ENCODE measurements around the gene ACTL7A. TPM values are rescaled to one million over a fixed set of nuclear protein-coding genes. Genes with fewer than 3 reads are reported as not detected.

The ACTL7A gene
- total RNA-seq, 5 donors from 2014 or later (not counting 1 experiment from before 2014, with no cell fraction given): not detected

GRCh38 chr9:108860354-108860753 is 1.7 kb upstream of the ACTL7A start:
- H3K4me3 ChIP-seq (ENCODE audit: control insufficient read depth in 1 of 2, extremely low read depth in 1 of 2, low read length in 1 of 2): no peak overlapping the region
- H3K27me3 ChIP-seq (replicated peaks in 1 of 2; ENCODE audit: control insufficient read depth in 2 of 2, extremely low read depth in 1 of 2, insufficient read depth in 2 of 2, low read length in 1 of 2): no peaks in the 10 kb centered on the region
- no peak overlapping the region for H3K27ac Mint-ChIP-seq
- H3K9me3 Mint-ChIP-seq: peaks cover 0 to 6% (median 0%) of the 10 kb centered on the region in 3 donors
- H3K9me3 ChIP-seq: no peaks in the 10 kb centered on the region
- no peaks in the 10 kb centered on the region for H3K4me1 Mint-ChIP-seq
- H3K4me3 Mint-ChIP-seq: no peak overlapping the region
- H3K27me3 Mint-ChIP-seq: no peaks in the 10 kb centered on the region
- H3K36me3 Mint-ChIP-seq: no peaks in the 10 kb centered on the region
- H3K27ac ChIP-seq (ENCODE audit: low read length): no peak overlapping the region
- CTCF ChIA-PET: no interaction called here
- H3K4me1 ChIP-seq (ENCODE audit: control insufficient read depth in 1 of 2, extremely low read depth in 1 of 2, insufficient read depth in 2 of 2, low read length in 2 of 2): no peaks in the 10 kb centered on the region
- 100% methylated on average over 2 of the region's 4 CpGs for WGBS (ENCODE audit: insufficient coverage)
- DNase-seq: no peak
- POLR2A ChIA-PET: no interaction called here
- no peaks in the 10 kb centered on the region for H3K36me3 ChIP-seq (ENCODE audit: control insufficient read depth in 2 of 2, extremely low read depth in 1 of 2, insufficient read depth in 1 of 2, low read length in 1 of 2)
- no peak for ATAC-seq (replicated peaks in 1 of 4)

GRCh38 chr9:108860764-108861163 is 1.3 kb upstream of the ACTL7A start:
- H3K27ac ChIP-seq (ENCODE audit: low read length): no peak overlapping the region
- ChIA-PET POLR2A (no interaction called here), CTCF (no interaction called here)
- Mint-ChIP-seq H3K4me1 (no peaks in the 10 kb centered on the region), H3K27me3 (no peaks in the 10 kb centered on the region), H3K4me3 (no peak overlapping the region), H3K9me3 (peaks cover 0 to 6% (median 0%) of the 10 kb centered on the region in 3 donors), H3K36me3 (no peaks in the 10 kb centered on the region), H3K27ac (no peak overlapping the region)
- no peaks in the 10 kb centered on the region for H3K27me3 ChIP-seq (replicated peaks in 1 of 2; ENCODE audit: control insufficient read depth in 2 of 2, extremely low read depth in 1 of 2, insufficient read depth in 2 of 2, low read length in 1 of 2)
- DNase-seq (no peak), ATAC-seq (replicated peaks in 1 of 4) (no peak)
- no peak overlapping the region for H3K4me3 ChIP-seq (ENCODE audit: control insufficient read depth in 1 of 2, extremely low read depth in 1 of 2, low read length in 1 of 2)
- no peaks in the 10 kb centered on the region for H3K9me3 ChIP-seq
- no peaks in the 10 kb centered on the region for H3K36me3 ChIP-seq (ENCODE audit: control insufficient read depth in 2 of 2, extremely low read depth in 1 of 2, insufficient read depth in 1 of 2, low read length in 1 of 2)
- 100% methylated on average over 1 of the region's 2 CpGs for WGBS (ENCODE audit: insufficient coverage)
- H3K4me1 ChIP-seq (ENCODE audit: control insufficient read depth in 1 of 2, extremely low read depth in 1 of 2, insufficient read depth in 2 of 2, low read length in 2 of 2): no peaks in the 10 kb centered on the region

GRCh38 chr9:108861464-108861863 is 602 bp upstream of the ACTL7A start:
- Histone ChIP-seq H3K27me3 (replicated peaks in 1 of 2; ENCODE audit: control insufficient read depth in 2 of 2, extremely low read depth in 1 of 2, insufficient read depth in 2 of 2, low read length in 1 of 2) (no peaks in the 10 kb centered on the region), H3K27ac (ENCODE audit: low read length) (no peak overlapping the region), H3K9me3 (no peaks in the 10 kb centered on the region), H3K4me1 (ENCODE audit: control insufficient read depth in 1 of 2, extremely low read depth in 1 of 2, insufficient read depth in 2 of 2, low read length in 2 of 2) (no peaks in the 10 kb centered on the region), H3K4me3 (ENCODE audit: control insufficient read depth in 1 of 2, extremely low read depth in 1 of 2, low read length in 1 of 2) (no peak overlapping the region), H3K36me3 (ENCODE audit: control insufficient read depth in 2 of 2, extremely low read depth in 1 of 2, insufficient read depth in 1 of 2, low read length in 1 of 2) (no peaks in the 10 kb centered on the region)
- DNase-seq: no peak
- 83% methylated on average over 7 of the region's 7 CpGs for WGBS (ENCODE audit: insufficient coverage)
- ChIA-PET POLR2A (no interaction called here), CTCF (no interaction called here)
- H3K9me3 Mint-ChIP-seq: peaks cover 0 to 6% (median 0%) of the 10 kb centered on the region in 3 donors
- ATAC-seq (replicated peaks in 1 of 4): no peak
- no peak overlapping the region for H3K27ac Mint-ChIP-seq
- no peak overlapping the region for H3K4me3 Mint-ChIP-seq
- H3K4me1 Mint-ChIP-seq: no peaks in the 10 kb centered on the region
- H3K27me3 Mint-ChIP-seq: no peaks in the 10 kb centered on the region
- no peaks in the 10 kb centered on the region for H3K36me3 Mint-ChIP-seq

- Histone ChIP-seq H3K4me3 (ENCODE audit: control insufficient read depth in 1 of 2, extremely low read depth in 1 of 2, low read length in 1 of 2) (no peak overlapping the region), H3K36me3 (ENCODE audit: control insufficient read depth in 2 of 2, extremely low read depth in 1 of 2, insufficient read depth in 1 of 2, low read length in 1 of 2) (peaks cover 0 to under 1% of the 10 kb centered on the region in 2 donors), H3K4me1 (ENCODE audit: control insufficient read depth in 1 of 2, extremely low read depth in 1 of 2, insufficient read depth in 2 of 2, low read length in 2 of 2) (no peaks in the 10 kb centered on the region), H3K27ac (ENCODE audit: low read length) (no peak overlapping the region), H3K27me3 (replicated peaks in 1 of 2; ENCODE audit: control insufficient read depth in 2 of 2, extremely low read depth in 1 of 2, insufficient read depth in 2 of 2, low read length in 1 of 2) (no peaks in the 10 kb centered on the region), H3K9me3 (no peaks in the 10 kb centered on the region)
- no peaks in the 10 kb centered on the region for H3K27me3 Mint-ChIP-seq
- peaks cover 18% of the 10 kb centered on the region for H3K36me3 Mint-ChIP-seq
- ChIA-PET CTCF (no interaction called here), POLR2A (no interaction called here)
- no peak overlapping the region for H3K27ac Mint-ChIP-seq
- no peak for DNase-seq
- WGBS (ENCODE audit: insufficient coverage): no CpG with 5 or more reads among the region's 3 CpGs
- no peaks in the 10 kb centered on the region for H3K4me1 Mint-ChIP-seq
- no peak for ATAC-seq (replicated peaks in 1 of 4)
- H3K4me3 Mint-ChIP-seq: no peak overlapping the region
- peaks cover 0 to 6% (median 0%) of the 10 kb centered on the region in 3 donors for H3K9me3 Mint-ChIP-seq
Observed at GRCh38 chr9:108863891-108864290, 1.8 kb downstream of the ACTL7A start.

GRCh38 chr9:108864446-108864845 is 2.4 kb downstream of the ACTL7A start:
- peaks cover 0 to 6% of the 10 kb centered on the region in 2 donors for H3K36me3 ChIP-seq (ENCODE audit: control insufficient read depth in 2 of 2, extremely low read depth in 1 of 2, insufficient read depth in 1 of 2, low read length in 1 of 2)
- ChIA-PET POLR2A (interaction anchor here in 1 of 2 donors (0.6 kb wide), 1 partner anchor 34 kb away, joined by 3 read pairs; no protein-coding TSS in a partner anchor), CTCF (no interaction called here)
- Mint-ChIP-seq H3K9me3 (peaks cover 0 to 5% (median 0%) of the 10 kb centered on the region in 3 donors), H3K36me3 (peaks cover 23% of the 10 kb centered on the region), H3K4me1 (no peaks in the 10 kb centered on the region), H3K27ac (no peak overlapping the region), H3K4me3 (no peak overlapping the region), H3K27me3 (no peaks in the 10 kb centered on the region)
- no peak for DNase-seq
- H3K9me3 ChIP-seq: no peaks in the 10 kb centered on the region
- no peaks in the 10 kb centered on the region for H3K4me1 ChIP-seq (ENCODE audit: control insufficient read depth in 1 of 2, extremely low read depth in 1 of 2, insufficient read depth in 2 of 2, low read length in 2 of 2)
- ATAC-seq (replicated peaks in 1 of 4): no peak
- H3K27me3 ChIP-seq (replicated peaks in 1 of 2; ENCODE audit: control insufficient read depth in 2 of 2, extremely low read depth in 1 of 2, insufficient read depth in 2 of 2, low read length in 1 of 2): no peaks in the 10 kb centered on the region
- no peak overlapping the region for H3K27ac ChIP-seq (ENCODE audit: low read length)
- no peak overlapping the region for H3K4me3 ChIP-seq (ENCODE audit: control insufficient read depth in 1 of 2, extremely low read depth in 1 of 2, low read length in 1 of 2)
- 90% methylated on average over 2 of the region's 3 CpGs for WGBS (ENCODE audit: insufficient coverage)

- Histone ChIP-seq H3K4me3 (ENCODE audit: control insufficient read depth in 1 of 2, extremely low read depth in 1 of 2, low read length in 1 of 2) (no peak overlapping the region), H3K9me3 (no peaks in the 10 kb centered on the region), H3K27me3 (replicated peaks in 1 of 2; ENCODE audit: control insufficient read depth in 2 of 2, extremely low read depth in 1 of 2, insufficient read depth in 2 of 2, low read length in 1 of 2) (no peaks in the 10 kb centered on the region), H3K36me3 (ENCODE audit: control insufficient read depth in 2 of 2, extremely low read depth in 1 of 2, insufficient read depth in 1 of 2, low read length in 1 of 2) (peaks cover 0 to 8% of the 10 kb centered on the region in 2 donors), H3K4me1 (ENCODE audit: control insufficient read depth in 1 of 2, extremely low read depth in 1 of 2, insufficient read depth in 2 of 2, low read length in 2 of 2) (no peaks in the 10 kb centered on the region), H3K27ac (ENCODE audit: low read length) (no peak overlapping the region)
- WGBS (ENCODE audit: insufficient coverage): 100% methylated on average over 1 of the region's 4 CpGs
- no peaks in the 10 kb centered on the region for H3K9me3 Mint-ChIP-seq
- CTCF ChIA-PET: no interaction called here
- no peak overlapping the region for H3K27ac Mint-ChIP-seq
- H3K4me1 Mint-ChIP-seq: no peaks in the 10 kb centered on the region
- ATAC-seq (replicated peaks in 1 of 4) (no peak), DNase-seq (no peak)
- no peaks in the 10 kb centered on the region for H3K27me3 Mint-ChIP-seq
- H3K4me3 Mint-ChIP-seq: no peak overlapping the region
- peaks cover 26% of the 10 kb centered on the region for H3K36me3 Mint-ChIP-seq
- POLR2A ChIA-PET: interaction anchor here in 1 of 2 donors (0.6 kb wide), 1 partner anchor 33 kb away, joined by 3 read pairs; no protein-coding TSS in a partner anchor
Observed at GRCh38 chr9:108865037-108865436, 3.0 kb downstream of the ACTL7A start.

- no peaks in the 10 kb centered on the region for H3K27me3 Mint-ChIP-seq
- H3K4me1 ChIP-seq (ENCODE audit: control insufficient read depth in 1 of 2, extremely low read depth in 1 of 2, insufficient read depth in 2 of 2, low read length in 2 of 2): no peaks in the 10 kb centered on the region
- H3K36me3 Mint-ChIP-seq: peaks cover 34% of the 10 kb centered on the region
- ChIA-PET CTCF (no interaction called here), POLR2A (no interaction called here)
- ATAC-seq (replicated peaks in 1 of 4) (no peak), DNase-seq (no peak)
- H3K9me3 Mint-ChIP-seq: no peaks in the 10 kb centered on the region
- no peaks in the 10 kb centered on the region for H3K27me3 ChIP-seq (replicated peaks in 1 of 2; ENCODE audit: control insufficient read depth in 2 of 2, extremely low read depth in 1 of 2, insufficient read depth in 2 of 2, low read length in 1 of 2)
- no peak overlapping the region for H3K4me3 Mint-ChIP-seq
- H3K27ac ChIP-seq (ENCODE audit: low read length): no peak overlapping the region
- no peak overlapping the region for H3K27ac Mint-ChIP-seq
- no peak overlapping the region for H3K4me3 ChIP-seq (ENCODE audit: control insufficient read depth in 1 of 2, extremely low read depth in 1 of 2, low read length in 1 of 2)
- H3K36me3 ChIP-seq (ENCODE audit: control insufficient read depth in 2 of 2, extremely low read depth in 1 of 2, insufficient read depth in 1 of 2, low read length in 1 of 2): peaks cover under 1 to 8% of the 10 kb centered on the region in 2 donors
- no peaks in the 10 kb centered on the region for H3K4me1 Mint-ChIP-seq
- no peaks in the 10 kb centered on the region for H3K9me3 ChIP-seq
- no CpG with 5 or more reads among the region's 2 CpGs for WGBS (ENCODE audit: insufficient coverage)
Observed at GRCh38 chr9:108866001-108866420, 3.9 kb downstream of the ACTL7A start.
